ENCODE measurements around the gene DNAJB11.
"Not testable (repeated sequence)": the region's sequence is repeated elsewhere in the genome, so short reads cannot be mapped to it uniquely, and the experiment has no call there.

Gene DNAJB11

DNA sequence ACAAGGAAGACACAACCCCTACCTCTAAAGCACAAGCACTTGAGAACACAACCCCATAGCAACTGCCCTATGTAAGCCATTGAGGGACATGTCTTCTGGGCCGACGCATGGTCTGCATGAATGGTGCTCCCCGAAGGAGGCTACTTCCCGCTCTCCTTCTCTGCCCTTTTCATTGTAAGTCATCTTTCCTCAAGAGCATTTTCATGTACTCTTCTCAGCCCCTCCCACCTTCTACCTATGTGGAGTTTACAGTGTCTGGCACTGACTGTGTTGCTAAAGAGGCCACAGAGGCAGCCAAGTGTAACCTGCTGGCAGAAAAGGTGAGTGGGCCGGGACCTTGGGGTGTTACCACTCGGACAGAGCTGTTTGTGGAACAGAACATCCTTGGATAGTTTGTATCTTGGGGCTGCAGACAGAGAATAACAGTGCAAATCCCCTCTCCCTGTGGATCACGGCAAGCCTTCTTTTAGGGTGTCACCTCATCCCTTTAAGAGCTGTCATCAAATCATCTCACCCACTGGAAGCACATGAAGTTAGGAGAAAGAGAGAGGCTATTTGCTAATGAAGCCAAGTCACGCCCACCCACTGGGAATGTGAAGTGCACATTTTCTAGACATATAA is 47.9 kb downstream of the DNAJB11 start:
- no peak for DNase-seq (ENCODE audit: low read depth in 2 of 2)

DNA sequence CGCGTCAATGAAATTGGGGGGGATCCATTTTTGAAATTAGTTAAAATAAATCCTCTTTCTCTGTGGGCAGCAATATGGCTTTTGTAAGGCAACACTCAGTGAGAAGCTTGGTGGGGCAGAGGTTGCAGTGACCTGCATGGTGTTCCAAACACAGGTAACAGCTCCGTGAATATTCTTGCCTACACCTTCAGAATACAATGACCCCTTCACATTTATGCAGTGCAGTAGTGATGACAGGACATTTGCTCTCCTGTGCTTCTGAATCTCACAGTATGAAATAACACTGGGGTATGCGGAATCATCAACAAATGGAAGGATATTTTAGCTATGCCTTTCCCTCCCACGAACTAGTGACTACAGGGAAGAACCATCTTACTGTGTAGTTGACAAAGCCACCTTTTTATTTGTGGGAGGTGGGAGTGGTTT is 49.3 kb downstream of the DNAJB11 start:
- no peak for DNase-seq (ENCODE audit: low read depth in 2 of 2)

DNA sequence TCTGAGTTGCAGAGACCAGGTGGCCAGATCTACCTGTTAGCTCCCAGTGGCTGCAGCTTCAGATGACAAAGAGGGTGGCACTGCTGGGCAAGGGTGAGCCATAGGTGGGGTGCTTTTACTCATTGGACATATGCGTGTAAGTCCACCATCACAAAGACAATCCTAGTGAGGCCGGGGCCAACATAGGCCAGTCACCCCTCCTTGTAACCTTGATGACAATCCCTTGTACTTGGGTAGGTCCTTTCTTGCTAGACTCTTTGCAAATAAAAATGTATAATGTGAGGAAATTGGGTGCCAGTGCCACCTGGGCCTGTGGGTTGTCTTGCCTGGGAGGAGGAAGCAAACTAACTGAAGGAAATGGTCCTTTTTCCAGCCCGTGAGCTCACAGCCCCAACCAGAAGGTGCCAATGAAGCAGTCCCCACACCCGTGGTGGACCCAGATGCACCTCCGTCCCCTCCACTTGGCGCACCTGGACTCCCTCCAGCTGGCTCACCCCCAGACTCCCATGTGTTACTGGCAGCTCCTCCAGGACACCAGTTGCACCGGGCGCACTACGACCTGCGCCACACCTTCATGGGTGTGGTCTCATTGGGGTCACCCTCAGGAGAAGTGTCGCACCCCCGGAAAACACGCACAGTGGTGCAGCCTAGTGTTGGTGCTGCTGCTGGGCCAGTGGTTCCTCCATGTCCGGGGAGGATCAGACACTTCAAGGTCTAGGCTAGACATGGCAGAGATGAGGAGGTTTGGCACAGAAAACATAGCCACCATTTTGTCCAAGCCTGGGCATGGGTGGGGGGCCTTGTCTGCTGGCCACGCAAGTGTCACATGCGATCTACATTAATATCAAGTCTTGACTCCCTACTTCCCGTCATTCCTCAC is 49.9 kb downstream of the DNAJB11 start:
- no peak for DNase-seq (ENCODE audit: low read depth in 2 of 2)

DNA sequence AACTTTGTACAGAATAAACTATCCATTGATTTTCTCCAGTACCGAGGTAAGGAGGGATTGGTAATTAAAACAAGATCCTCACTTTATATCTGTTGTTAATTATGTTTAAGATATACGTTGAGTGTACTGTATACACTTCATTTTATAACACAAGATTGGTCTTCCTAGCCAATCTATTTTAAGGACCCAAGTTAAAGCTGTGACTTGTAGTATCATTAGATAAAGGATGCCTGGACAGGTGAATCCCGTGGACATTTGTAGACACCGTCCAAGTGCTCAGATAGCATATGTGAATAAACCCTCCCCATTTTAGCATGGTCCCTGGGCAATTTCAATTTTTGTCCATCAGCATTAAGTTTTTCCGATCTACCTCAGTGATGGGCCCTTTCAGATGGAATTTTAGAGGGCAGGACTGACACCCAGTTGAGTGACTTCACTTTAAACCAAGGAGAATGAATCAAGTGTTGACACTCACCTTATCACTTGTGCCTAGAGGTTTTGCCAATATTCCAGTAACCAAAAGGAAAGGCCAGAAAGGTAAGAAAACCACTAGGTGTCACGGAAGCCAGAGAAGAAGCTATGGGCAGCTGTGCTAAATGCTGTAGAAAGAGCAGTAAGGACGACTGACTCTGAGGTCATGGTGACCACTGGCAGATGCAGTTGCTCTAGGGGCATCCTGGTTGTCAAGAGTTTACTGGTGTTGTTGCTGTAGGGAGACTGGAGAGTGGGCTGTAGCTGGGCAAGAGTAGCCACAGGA is 51.6 kb downstream of the DNAJB11 start:
- DNase-seq (ENCODE audit: low read depth in 2 of 2): no peak

DNA sequence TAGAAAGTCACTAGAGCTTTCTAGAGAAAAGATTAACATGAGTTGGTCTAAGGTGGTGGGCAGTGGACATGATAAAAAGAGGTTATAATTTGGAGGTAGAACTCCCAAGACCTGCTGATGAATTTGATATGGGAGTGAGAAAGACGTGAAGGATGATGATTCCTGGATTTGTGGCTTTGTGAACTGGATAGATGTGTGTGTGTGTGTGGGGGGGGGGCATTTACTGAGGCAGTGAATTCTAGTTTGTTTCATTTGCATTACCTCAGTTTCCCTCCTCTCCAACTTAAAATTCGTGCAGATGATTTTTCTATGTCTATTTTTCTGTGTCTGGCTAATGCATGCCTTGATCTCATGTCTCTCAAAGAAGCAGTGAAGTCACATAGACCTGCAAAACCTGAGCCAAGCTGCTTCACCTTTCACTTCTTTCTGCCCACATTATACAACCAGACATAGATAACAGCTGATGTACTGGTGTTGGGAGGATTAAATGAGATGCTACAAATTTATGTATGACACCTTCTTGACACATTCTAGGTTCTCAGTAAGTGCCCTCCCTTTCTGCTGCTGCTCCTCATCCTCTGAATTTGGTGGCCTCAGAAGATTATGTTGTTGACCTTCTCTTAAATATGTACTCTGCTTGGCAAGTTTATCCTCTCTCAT is 52.3 kb downstream of the DNAJB11 start:
- no peak for DNase-seq (ENCODE audit: low read depth in 2 of 2)

DNA sequence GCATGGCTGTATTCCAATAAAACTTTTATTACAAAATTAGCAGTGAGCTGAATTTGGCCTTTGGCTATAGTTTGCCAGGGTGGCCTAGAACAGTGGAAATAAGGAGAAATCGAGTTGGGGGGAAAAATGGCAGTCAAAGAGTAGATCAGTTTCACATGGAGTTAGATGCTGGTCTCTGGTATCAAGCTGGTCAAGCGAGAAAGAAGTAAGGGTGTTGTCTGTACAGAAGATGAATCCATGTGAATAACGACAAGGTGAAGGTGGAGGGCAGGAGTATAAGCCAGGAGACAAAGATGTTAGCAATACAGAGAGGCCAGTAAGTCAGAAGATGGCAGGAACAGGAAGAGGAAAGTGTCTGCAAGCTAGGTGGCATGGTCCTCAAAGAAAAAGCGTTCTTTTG is 54.1 kb downstream of the DNAJB11 start:
- DNase-seq (ENCODE audit: low read depth in 2 of 2): no peak

DNA sequence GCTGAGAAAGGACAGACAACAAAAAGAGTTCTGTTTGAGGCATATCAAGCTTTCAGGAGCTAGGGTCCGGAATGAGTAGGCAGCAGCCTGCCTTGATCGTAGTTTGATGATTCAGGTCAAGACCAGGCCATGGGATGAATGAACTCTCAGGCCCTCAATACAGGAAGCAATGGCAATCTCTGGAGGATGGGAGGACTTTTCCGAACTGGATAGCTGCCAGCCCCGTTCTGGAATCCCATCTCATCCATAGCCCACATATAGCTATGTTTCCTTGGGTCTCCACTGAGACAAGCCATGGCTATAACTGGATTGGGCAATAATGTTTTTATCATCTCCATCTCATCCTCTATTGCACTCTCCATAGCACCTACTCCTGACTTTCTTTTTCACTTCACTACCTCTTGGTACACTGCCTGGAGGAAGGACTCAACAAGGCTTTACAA is 55.1 kb downstream of the DNAJB11 start:
- DNase-seq (ENCODE audit: low read depth in 2 of 2): no peak

DNA sequence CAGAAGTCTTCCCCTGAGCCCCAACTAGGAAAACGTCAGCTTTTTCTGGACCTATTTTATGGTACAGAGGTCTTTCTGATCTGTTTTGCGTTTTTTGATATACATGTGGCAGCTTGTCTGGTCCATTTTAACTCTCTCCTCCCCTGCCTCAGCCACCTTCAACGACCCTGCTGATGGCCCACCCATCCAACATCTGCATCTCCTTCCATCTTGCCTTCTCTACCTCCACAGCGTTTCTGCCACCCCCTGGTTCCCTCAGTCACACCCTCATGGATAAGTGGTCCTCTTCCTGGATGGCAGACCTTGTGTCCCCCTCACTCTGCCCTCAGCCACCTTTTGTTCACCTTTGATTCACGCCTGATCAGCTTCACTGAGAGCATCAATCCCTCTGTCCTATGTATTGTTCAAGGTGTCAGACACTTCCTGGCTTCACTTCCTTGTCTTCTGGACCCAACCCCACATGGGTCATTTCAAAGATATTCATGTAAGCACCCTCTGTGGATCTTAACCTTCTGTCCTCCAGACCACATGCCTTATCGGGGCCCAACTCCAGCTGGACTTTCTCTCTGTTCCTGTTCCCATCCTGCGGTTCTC is 55.8 kb downstream of the DNAJB11 start:
- no peak for DNase-seq (ENCODE audit: low read depth in 2 of 2)

DNA sequence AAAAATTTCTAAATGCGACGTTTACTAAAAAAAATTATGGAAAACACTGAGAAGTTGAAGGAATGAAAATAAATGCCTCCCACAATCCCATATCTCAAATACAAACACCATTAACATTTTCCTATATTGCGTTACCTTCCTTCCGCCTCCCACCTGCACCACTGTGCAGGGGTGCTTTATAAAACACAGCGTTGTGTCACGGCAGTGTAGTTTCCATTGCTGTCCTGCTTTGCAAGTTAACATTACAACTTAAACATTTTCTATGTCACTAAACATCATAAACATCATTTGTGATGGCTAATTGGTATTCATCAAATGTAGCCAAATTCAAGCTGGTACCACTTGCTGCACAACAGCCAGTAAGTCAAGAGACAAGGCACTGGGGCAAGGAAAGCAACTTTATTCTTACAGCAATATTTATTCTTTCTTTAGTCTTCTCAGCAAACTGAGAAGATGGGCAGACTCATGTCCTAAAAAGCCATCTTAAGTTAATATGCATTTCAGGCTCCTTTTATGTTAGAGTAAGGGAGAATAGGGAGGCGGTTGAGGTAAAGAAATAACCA is 57.4 kb downstream of the DNAJB11 start:
- DNase-seq (ENCODE audit: low read depth in 2 of 2): no peak

DNA sequence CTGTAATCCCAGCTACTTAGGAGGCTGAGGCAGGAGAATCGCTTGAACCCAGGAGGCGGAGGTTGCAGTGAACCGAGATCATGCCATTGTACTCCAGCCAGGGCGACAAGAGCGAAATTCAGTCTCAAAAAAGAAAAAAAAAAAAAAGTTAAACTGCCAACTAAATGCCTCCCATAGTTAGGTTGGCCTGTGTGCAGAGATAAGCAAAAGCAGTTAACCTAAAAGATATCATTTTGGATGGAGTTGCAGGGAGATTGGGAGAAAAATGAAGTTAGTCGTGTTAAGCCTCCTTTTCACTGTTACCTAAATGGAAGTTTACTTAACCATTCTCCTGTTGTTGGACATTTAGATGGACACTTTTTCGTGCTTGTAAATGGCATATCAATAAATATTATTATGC is 58.2 kb downstream of the DNAJB11 start:
- DNase-seq (ENCODE audit: low read depth in 2 of 2): no peak

DNA sequence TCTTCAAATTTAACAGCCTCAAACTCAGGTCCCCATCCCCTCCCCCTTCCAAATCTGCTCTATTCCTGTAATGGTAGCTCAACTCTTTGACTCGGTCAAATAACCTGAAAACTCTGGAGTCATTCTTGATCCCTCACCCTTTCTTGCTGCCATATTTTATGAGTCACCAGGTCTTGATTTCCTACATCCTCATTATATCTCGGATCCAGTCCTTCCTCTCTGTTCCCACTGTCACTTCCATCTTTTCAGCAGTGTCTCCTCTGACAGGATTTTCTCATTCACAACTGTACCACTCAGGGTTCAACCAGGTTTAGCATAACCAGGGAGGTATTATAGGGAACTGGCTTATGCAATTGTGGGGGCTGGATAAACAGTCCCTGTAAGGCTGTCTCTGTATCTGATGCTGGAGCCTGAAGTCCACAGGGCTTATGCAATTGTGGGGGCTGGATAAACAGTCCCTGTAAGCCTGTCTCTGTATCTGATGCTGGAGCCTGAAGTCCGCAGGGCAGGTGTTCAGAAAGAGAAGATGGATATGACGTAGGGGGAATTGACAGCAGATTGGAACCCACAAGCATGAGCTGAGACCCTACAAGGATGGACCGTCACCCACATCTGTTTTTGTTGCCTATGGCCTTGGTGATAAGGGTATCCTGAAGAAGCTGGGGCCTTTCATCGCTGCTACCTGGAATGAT is 60.6 kb downstream of the DNAJB11 start:
- no peak for DNase-seq (ENCODE audit: low read depth in 2 of 2)

DNA sequence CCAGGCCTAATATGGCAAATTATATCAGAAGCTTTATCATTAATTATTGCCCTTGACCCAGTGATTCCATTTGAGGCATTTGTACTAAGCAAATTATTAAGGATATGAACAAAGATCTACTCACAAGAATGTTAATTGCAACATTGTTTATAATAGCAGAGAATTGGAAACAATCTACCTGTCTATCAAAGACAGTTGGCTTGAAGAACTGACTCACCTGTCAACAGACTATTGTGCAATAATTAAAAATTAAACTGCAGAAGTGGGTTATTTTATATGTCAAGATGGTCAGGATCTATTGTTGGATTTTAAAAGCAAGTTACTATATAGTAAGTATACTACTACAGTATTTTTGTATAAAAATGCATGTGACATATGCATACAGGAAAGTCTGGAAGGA is 63.0 kb downstream of the DNAJB11 start:
- no peak for DNase-seq (ENCODE audit: low read depth in 2 of 2)

DNA sequence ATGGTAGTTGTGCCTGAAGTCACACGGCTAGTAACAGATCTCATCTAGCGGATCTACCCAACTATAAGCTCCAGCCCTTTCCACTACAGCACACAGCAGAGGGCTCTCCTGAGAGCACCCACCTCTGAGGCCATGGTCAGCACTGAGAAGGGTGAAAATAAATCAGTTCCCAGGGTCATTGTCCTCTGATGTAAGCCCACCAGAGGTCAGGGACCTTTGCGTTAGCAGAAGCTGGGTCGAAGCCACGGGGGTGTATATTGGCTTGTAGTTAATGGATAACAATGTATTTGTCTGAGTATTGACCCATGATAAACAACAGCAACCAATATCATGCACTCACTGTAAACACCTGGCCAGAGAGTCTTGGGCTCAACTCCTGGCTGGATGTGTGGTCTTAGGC is 63.7 kb downstream of the DNAJB11 start:
- not testable (repeated sequence) for DNase-seq (ENCODE audit: low read depth in 2 of 2)
